SW480 (cell line): ENCODE data around the gene RFX3.

Source experiments
- DNase-seq: peaks from one replicate; pipeline ENCODE4 v3.0.0-alpha.2; 2016; ENCODE audit warnings: low spot score

Gene RFX3

DNA sequence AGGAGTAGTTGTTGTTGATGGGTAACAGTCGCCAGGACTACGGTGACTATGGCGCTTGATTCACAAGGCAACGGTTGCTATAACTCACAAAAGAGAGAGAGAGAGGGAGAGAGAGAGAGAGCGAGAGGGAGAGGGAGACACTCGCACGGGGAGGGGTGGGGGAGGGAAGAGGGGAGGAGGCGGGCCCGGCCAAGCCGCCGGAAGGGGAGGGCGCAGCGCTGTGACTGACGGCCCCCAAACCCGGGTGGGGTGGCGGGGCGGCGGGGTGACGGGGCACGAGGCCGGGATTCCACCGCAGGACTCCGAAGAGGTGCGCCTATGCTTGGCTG lies at the start of gene RFX3:
Gene RFX3, minus strand, starts transcription at position 166 of the 329 bp plus-strand sequence. CDS start 130,413 bp downstream, outside the sequence.
- peak; percentile 90 for DNase-seq

DNA sequence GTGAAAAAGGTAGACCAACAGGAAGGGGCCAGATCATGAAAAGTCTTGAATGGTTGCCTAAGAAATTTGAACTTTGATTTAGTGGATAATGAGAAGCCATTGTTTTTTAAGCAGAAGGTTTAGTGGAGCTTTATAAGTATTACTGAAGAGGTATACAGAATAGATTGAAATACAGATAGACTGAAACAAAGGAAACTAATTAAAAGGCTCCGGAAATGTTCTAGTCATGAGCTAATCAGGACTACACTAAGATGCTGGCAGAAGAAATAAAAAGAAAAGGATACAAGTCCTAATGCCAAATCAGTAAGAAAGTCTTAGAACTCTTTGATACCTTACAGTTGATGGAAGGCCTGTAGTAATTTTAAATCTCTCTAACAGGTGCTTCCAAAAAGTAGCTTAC lies 45.7 kb upstream of the RFX3 start:
- no peak for DNase-seq

DNA sequence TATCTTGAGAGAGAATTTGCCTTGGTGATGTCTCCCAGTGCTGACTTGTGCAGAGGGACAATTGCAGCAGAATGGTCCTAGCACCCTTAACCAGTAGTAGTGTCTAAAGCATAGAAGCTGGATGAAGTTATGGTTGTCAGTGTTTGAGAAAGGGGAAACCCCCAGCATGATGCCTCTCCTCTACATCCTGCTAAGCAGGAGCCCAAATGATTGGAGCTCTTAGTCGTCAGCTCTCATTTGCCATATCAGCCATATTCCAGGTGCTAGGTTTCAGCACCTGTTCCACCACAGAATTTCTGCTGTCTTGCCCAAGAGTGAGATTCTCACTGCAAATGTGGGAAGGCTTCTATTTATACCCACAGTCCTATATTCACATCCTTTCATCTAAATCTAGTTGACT lies 43.7 kb upstream of the RFX3 start:
- DNase-seq: no peak

DNA sequence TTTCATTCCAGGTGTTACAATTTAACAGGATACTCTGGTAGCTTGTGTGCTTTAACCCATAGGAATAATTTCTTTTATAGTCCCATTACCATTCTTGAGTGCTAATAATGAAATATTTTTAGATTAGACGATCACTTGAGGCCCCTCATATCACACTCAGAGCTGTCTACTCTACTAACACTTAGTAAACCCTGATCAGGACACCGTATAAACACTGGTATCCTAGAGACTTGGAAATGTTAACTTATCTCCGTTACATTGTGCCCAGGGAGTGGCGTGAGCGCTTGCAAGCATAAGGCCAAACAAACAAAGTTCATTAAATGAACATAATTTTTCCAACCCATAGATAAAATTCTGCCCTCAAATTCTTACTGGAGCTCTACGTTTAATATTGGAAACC lies 42.2 kb upstream of the RFX3 start:
- DNase-seq: no peak

DNA sequence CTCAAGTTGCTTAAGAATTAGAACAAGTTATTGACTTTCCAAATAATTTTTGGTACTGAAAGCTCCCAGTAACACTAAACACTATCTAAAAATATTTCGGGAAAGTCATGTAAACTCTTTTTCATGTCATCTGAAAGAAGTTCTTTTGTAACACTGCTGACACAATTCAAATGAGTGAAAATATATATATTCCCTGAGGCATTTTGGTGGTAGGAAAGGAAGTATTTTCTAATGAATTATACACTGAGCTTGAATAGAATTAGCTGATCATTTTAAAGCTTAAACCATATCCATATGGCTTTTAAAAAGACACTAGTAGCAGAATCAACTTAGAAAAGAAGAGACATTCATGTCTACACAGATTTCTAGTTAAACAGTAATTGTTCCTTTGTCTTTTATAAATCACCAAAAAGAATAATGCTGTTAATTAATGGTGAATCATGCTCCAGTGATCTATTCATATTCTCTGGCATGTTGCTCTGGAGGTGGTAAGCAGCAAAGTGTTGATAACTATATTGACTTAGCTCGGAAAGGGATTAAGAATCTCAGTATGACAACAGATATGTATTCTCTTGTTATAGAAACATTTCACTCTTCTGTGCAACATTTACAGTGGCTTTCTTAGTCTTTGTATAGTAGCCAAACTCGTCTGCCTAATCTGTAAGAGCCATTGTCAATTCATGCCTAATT lies 27.4 kb upstream of the RFX3 start:
- DNase-seq: no peak

DNA sequence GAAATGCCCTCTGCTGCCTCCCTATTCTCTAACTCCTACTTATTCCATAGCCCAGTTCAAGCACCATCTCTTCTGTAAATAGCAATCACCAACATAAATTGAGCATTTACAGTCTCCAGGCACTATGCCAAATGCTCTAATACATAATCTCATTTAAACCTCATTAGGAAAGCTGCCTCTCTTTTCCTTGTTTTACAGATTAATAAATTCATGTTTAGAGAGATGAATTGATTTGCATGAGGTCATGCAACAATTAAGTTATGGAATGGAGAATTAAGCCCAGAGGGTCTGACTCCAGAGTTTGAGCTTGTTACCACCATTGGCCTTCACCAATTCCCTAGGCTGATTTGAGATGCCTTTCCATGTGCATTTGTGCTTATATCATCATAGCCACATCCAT lies 23.4 kb upstream of the RFX3 start:
- DNase-seq: no peak

DNA sequence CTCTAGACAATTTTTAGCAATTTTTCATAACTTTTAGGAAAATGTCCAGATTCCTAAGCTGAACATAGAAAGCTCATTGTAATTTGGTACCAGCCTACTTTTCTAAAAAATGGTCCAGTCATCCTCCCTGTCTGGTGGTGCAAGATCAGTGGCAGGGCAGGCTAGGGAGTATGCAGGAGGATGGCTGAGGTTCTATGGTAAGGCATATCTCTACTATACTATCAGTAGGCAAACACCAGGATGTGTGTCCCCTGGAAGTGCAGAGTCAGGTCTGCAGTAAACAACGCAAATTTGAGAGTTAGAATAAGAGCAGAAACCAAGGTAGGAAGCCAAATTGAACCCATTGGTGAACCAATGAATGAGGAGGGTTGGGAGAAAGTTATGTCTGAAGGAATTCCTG lies 22.8 kb upstream of the RFX3 start:
- DNase-seq: no peak

DNA sequence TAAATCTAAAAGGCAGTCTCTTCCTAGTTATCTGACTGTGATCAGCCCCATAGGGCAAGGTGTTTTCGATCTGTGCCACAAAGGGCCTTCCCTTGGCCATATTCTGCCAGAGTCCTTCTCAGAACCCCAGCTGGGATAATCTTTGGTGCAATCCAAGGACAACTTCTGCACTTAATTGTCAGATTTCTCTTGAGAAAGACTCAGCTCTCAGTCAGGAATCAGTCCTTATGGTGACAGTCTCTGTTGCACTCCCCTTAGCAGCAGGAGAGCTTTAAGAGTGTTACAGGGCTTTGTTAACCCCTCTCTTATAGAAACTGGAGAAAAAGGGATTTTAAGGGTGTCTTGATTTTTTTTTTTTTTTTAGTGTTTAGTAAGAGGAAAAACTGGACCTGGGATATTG lies 15.4 kb upstream of the RFX3 start:
- DNase-seq: no peak

DNA sequence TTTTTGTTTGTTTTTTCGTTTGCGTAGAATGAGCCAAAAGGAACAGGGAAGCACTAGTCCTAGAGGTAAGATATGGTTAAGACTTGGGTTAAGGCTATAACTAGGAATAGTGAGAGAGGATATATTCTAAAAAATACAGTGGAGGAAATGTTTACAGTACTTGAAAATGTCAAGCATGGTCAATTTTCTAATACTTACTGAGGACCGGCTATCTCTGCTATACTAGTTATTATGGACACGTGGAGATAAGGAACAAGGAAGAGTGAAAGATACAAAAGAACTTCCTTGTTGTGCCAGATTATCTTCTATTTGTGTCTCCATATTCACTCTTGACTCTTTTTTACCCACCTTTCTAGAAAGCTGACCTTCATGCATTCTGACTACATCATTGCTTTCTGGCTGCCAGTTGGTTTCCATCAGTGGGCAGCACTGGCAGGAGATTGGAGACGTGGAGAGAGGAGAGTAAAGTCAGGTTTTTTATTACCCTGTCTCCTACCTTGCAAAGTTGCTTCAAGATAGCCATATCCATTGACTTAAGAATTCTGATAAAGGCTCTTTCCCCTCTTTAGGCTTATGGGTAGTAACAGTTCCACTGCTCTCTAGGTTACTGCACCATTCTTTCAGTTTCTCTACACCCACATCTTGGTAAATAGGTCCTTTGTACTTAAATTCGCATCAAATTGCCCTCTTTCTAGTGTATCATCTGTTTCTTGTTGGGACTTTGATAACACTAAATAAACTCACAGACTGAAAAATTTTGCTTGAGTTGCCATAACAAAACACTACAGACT lies 9.0 kb upstream of the RFX3 start:
- DNase-seq: no peak

DNA sequence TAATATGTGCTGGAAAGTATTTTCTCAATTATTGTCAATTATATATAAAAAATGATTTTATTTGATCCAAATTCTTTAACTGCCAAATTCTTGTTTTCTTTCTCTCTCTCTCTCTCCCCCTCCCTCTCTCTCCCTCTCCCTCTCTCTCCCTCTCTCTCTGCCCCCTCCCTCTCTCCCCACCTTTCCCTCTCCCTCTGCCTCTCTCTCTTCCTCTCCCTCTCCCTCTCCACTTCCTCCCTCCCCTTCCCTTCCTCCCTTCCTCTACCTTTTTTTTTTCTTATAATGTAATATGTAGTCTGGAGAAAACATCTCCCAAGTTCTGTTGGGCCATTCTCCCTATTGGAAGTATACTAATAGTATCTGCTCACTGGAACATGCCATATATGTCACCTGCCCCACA lies 6.4 kb upstream of the RFX3 start:
- no peak for DNase-seq

DNA sequence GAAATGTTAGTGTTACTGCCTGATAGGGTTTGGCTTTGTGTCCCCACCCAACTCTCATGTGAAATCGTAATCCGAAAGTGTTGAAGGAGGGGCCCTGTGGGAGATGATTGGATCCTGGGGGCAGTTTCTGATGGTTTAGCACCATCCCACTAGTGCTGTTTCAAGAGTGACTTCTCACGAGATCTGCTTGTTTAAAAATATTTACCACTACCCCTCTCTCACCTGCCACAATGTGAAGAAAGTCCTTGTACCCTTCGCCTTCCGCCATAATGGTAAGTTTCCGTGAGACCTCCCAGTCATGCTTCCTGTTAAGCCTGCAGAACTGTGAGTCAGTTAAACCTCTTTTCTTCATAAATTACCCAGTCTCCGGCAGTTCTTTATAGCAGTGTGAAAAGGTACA lies 2.6 kb upstream of the RFX3 start:
- no peak for DNase-seq

DNA sequence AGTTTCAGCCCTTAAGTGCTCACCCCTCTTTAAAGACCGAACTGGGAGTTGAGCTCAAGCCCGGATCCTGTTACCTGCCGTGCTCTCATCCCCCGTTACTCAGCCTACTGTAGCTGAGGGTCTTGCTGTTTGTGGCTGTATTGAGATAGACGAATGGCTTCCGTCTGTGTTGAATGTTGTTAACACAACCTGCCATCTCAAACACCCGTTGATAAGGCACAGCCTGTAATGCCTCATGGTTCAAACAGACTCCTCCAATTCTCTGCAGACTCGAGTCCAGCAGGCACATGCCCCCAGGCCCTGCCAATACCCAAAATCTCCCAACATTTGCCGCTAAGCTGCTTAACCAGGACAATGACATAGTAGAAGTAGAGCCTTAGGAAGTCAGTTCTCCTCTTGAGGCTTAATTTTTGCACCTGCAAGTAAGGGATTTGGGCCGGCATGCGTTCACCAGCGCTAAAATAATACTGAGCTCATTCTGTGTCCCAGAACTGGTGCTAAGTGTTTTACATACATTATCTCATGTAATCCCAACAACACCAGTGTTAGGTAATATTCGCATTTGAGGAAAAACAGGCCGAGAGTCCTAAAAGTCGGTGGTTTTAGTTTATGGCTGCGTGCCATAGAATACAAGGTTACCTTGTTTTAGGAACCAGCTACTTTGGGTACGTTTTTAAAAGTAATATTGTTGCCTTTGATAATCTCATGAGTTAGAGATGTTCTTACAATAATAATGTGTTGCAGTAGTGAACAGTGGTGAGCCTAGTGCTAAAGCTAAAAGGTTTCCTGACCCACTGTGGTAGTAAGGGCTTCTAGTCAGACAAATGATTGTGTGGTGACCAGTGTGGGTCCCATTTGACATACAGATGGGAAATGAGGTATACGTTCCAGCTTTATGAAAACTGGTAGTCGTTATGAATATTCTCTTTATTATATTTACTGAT lies 1.5 kb upstream of the RFX3 start:
- DNase-seq: peak; percentile 61

DNA sequence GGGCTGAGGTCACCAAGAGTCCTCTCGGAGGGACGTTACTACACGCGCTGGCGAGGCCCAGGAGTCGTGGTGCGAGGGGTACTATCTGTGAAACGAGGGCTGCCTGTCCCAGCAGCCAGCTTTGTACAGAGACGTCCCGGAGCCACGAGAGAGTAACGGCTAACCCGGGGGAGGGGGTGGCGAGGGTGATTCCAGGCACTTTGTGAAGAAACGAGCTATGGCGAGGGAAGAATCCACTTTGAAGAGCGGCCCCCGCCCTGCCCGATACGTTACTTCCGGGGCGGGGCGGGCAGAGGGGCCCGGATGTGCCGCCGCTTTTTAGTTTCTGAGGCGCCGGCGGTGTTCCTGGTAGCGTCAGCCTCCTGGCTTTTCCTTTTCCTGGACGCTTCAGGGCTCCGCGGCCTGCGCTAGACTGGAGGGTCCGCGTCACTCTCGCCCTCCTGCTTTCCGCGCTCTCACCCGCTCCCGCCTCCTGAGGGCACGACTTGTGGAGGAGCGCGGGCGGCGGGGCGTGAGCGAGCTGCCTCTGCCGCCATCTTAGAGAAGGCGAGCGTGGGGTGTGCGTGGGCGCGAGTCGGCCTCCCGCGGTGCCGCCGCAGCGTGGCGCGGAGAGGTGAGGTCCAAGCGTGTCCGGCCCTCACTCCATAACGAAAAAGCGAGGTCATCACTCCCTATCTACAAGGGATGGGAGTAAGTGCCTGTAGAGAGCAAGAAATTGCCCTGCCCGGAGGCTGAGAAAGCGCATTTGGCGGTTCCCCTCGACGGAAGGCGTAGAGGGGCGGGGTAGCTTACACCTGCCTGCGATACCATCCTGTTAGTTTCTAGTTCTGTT lies 580 bp upstream of the RFX3 start:
- DNase-seq: peak; percentile 88

DNA sequence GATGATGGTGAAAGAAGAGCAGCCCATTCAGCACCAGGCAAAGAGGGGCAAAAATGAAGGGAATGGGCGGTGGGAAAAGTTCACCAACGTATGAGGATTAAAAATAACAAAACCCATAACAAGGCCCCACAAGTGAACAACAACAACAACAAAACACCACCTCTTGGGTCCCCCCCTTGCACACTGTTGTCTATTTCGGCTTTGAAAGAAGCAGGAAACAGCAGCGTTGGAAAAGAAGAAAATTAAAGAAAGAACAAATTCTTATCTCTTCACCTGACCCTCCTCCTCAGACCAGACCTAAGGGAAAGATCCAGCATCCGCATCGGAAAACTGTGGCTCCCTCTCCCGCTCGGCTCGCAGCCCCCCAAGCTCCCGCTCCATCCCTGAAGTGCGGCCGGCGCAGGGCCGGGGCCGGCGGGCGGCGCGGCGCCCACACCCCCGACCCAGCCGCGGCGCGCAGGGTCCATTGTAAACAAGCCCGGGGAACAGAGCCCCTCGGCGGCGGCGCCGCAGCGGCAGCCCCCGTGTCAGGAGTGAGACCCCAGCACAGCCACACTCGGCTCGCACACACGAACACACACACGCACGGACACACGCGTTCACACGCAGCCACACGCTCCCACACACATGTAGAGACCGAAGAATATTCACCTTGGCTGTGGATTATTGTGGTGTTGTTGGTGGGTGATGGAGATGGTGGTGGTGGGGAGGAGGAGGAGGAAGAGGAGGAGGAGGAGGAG lies 535 bp downstream of the RFX3 start:
- peak; percentile 3 for DNase-seq

DNA sequence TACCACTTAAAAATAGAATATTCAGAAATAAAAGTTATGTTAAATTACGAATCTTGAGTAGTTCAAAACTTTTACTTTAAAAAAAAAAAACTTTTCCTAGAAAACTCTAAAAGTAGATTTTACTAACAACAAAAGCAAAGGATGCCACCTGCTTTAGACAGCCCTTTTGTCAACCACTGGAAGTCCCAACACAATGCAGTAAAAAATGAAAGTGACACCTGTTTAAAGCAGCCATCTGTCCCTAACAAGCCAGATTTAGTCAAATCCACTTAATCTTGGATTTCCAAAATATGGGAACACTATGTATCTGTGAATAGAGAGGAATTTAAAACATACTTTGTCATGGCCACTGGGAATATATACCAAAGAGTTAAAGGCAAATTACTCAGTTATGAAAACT lies 3.8 kb downstream of the RFX3 start:
- no peak for DNase-seq

DNA sequence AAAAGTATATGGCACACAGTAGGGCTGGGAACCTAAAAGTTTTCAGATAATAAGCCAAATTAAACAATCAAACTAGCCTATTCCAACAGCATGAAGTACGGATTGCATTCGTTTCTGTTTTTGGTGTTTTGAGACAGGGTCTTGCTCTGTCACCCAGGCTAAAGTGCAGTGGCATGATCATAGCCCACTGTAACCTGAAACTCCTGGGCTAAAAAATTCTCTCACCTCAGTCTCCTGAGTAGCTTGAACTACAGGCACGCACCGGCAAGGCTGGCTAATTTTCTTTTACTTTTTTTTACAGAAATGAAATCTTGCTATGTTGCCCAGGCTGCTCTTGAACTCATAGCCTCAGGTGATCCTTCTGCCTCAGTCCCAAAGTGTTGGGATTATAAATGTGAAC lies 5.2 kb downstream of the RFX3 start:
- DNase-seq: no peak

DNA sequence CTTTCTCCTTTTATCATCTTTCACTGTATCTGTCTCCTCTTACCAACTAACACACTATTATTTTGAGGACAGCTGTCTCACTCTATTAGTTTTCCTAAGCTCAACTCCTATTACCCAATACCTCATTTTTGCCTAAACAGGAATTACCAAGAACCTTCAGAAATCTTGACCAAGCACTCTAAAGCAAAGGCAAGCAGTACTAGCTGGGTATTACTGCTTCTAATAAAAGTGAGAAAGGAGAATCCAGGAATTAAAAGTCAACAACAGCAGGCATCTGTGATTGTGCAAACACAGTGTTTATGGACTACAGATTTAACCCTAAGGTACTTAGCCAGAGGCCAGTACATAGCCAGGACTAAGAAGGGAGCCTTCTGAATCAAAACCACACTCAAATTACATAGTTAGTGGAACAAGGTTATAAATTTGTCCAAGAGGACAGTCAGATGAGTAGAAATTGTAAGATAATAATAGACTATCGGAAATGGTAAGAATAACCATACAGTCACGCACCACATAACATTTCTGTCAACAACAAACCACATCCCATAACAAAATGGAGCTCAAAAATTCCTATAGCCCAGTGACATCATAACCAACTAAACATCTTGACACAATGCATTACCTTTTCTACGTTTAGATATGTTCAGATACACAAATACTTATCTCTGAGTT lies 8.3 kb downstream of the RFX3 start:
- no peak for DNase-seq

DNA sequence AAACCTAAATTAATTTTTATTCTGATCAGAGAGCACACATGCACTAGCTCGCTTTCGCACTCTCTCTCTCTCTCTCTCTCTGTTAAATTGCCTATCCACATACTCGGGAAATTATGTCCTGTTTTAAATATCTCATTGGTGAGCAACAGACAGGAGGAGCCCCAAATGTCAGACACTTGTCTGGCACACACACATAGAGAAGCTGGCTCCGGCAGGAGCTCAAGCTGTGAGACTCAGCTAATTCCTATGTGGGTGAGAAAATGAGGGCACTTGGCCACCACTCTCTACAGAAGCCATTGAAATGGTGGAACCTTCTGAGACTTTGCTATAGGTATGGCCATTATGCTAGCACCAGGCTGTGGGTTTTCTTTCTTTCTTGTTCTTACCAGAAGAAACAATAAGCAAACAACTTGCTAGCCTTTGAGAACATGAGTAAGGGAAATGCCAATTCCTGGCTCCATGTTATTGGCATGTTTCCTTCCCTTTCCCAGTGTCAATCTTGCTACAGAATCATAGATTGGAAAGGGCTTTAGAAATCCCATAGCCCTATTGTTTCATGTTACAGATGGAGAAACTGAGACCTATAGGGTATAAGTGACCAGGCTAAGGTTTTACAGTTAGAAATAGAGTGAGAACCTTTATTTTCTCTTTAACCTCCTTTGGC lies 9.0 kb downstream of the RFX3 start:
- DNase-seq: no peak

DNA sequence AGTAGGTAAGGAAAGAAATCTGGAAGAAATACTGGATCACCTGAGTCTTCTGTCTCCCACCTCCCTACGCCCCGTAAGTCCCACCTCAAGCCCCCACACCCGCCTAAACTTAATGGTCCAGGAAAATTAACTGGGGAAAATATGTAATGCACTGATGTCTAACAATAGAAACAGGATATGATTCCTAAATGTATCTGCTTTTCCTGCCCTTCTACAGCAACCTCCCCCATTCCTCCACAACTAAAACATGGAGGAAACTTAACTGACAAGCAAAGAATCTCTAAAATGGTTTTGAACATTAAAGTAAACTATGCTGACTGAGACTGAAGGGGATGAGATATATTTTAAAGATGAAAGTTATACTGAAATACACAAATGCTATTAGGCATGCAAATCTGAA lies 10.4 kb downstream of the RFX3 start:
- DNase-seq: no peak

DNA sequence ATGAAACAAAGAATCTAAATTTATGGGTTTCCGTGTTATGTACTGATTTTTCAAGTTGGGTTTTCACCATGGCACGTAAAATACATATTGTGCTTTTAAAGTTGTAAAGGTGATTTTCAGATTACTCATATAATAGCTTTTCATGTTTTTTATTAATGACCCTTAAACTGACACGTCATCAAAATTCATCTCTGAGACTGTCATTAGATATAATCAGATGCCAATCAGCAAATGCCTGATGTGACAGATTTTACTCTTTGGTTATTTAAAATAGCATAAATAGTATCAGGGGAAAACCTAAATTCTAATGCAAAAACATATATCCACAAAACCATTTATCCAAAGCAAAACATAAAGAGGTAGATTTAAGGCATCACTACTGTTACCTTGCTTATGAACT lies 11.0 kb downstream of the RFX3 start:
- DNase-seq: no peak
